Activated CD4-positive, alpha-beta T cell treated with anti-CD3 and anti-CD28 coated beads for 48 hours (primary cell): ENCODE data around the gene BCL2L11.
A peak's percentile ranks its signal among the peaks of the same experiment; 100 is the strongest.

ENCODE experiments used
- DNase-seq: peaks from one replicate; pipeline ENCODE4 v3.0.0-alpha.2; 2020

BCL2L11 gene

GRCh38 chr2:111145103-111145760 is 24.5 kb downstream of the BCL2L11 start:
- no peak for DNase-seq

GRCh38 chr2:111145951-111146350 is 25.2 kb downstream of the BCL2L11 start:
- DNase-seq: no peak

GRCh38 chr2:111148225-111148873 is 27.6 kb downstream of the BCL2L11 start:
- no peak for DNase-seq

GRCh38 chr2:111148925-111149324 is 28.2 kb downstream of the BCL2L11 start:
- no peak for DNase-seq

GRCh38 chr2:111149882-111150455 is 29.3 kb downstream of the BCL2L11 start:
- no peak for DNase-seq

- DNase-seq: no peak
Measured at GRCh38 chr2:111154758-111155157, 34.0 kb downstream of the BCL2L11 start.

- DNase-seq: no peak
Measured at GRCh38 chr2:111155610-111156009, 34.9 kb downstream of the BCL2L11 start.

- DNase-seq: no peak
Measured at GRCh38 chr2:111156529-111156928, 35.8 kb downstream of the BCL2L11 start.

GRCh38 chr2:111157071-111157661 is 36.5 kb downstream of the BCL2L11 start:
- DNase-seq: no peak

- DNase-seq: no peak
Measured at GRCh38 chr2:111157798-111158197, 37.1 kb downstream of the BCL2L11 start.

GRCh38 chr2:111159641-111160040 is 38.9 kb downstream of the BCL2L11 start:
- DNase-seq: no peak

GRCh38 chr2:111160758-111161157 is 40.0 kb downstream of the BCL2L11 start:
- no peak for DNase-seq

GRCh38 chr2:111161971-111162370 is 41.3 kb downstream of the BCL2L11 start:
- no peak for DNase-seq

- DNase-seq: no peak
Measured at GRCh38 chr2:111162718-111163331, 42.1 kb downstream of the BCL2L11 start.

- no peak for DNase-seq
Measured at GRCh38 chr2:111164078-111164477, 43.4 kb downstream of the BCL2L11 start.

GRCh38 chr2:111165084-111165483 is 44.4 kb downstream of the BCL2L11 start:
- DNase-seq: no peak

GRCh38 chr2:111166115-111166514 is 45.4 kb downstream of the BCL2L11 start:
- no peak for DNase-seq

- no peak for DNase-seq
Measured at GRCh38 chr2:111167076-111167862, 46.6 kb downstream of the BCL2L11 start.

GRCh38 chr2:111167863-111168162 is 47.1 kb downstream of the BCL2L11 start:
- DNase-seq: no peak

- peak; percentile 84 for DNase-seq
Measured at GRCh38 chr2:111168528-111169239, 48.0 kb downstream of the BCL2L11 start.

- no peak for DNase-seq
Measured at GRCh38 chr2:111169268-111169667, 48.6 kb downstream of the BCL2L11 start.

GRCh38 chr2:111169924-111170323 is 49.2 kb downstream of the BCL2L11 start:
- DNase-seq: no peak
